Upper lobe of left lung (tissue), 4 donors: ENCODE results near the gene ATG4C.

ENCODE experiments used
- CTCF ChIP-seq, 6 experiments: fragments of 450-650 bp in 4 of 6; fragments of 200-600 bp in 2 of 6; sonication (generic) in 2 of 6; IDR thresholded peaks; one replicate each; pipeline ENCODE4 v1.5.1; 2016 to 2019; ENCODE audit warnings: antibody characterized with exemption in 6 of 6
- POLR2AphosphoS5 ChIP-seq, 2 donors: sonication (generic); formaldehyde crosslinking; IDR thresholded peaks; one replicate each; pipeline ENCODE4 v1.5.1; 2017; ENCODE audit warnings: antibody characterized with exemption in 2 of 2

- TF ChIP-seq CTCF (IDR thresholded peaks at IDR 0.05) (no peak), POLR2AphosphoS5 (IDR thresholded peaks at IDR 0.05) (no peak)
These were observed 91.7 kb downstream of the ATG4C start for GRCh38 chr1:62875676-62876075.
